ENCODE data around the gene FBXO42. TPM values are rescaled to one million over a fixed set of nuclear protein-coding genes. Genes with fewer than 3 reads are reported as not detected.

Gene FBXO42
- total and polyA plus RNA-seq, 2 donors (not counting 3 experiments of a cell fraction or from before 2014, with no cell fraction given): 16.3 to 20.4 TPM

GRCh38 chr1:16356867-16357266 is 4.6 kb upstream of the FBXO42 start:
- TF ChIP-seq, protein P1, sequence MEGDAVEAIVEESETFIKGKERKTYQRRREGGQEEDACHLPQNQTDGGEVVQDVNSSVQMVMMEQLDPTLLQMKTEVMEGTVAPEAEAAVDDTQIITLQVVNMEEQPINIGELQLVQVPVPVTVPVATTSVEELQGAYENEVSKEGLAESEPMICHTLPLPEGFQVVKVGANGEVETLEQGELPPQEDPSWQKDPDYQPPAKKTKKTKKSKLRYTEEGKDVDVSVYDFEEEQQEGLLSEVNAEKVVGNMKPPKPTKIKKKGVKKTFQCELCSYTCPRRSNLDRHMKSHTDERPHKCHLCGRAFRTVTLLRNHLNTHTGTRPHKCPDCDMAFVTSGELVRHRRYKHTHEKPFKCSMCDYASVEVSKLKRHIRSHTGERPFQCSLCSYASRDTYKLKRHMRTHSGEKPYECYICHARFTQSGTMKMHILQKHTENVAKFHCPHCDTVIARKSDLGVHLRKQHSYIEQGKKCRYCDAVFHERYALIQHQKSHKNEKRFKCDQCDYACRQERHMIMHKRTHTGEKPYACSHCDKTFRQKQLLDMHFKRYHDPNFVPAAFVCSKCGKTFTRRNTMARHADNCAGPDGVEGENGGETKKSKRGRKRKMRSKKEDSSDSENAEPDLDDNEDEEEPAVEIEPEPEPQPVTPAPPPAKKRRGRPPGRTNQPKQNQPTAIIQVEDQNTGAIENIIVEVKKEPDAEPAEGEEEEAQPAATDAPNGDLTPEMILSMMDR (IDR thresholded peaks at IDR 0.05; ENCODE audit: extremely low read depth in 1 of 2, insufficient read depth in 1 of 2, low read depth in 1 of 2, low read length in 2 of 2): no peak
- H3K79me2 ChIP-seq (ENCODE audit: control insufficient read depth, insufficient read depth, low read length): peaks cover under 1% of the 10 kb centered on the region
- H3K9me3 ChIP-seq (replicated peaks; ENCODE audit: control insufficient read depth, insufficient read depth, low read length): no peaks in the 10 kb centered on the region
- ChIA-PET CTCF (no interaction called here), POLR2A (interaction anchor here (0.7 kb wide), 1 partner anchor 550 kb away, joined by 5 read pairs; no protein-coding TSS in a partner anchor)
- no peak overlapping the region for H3K27ac ChIP-seq (ENCODE audit: insufficient read depth, low read depth, low read length)
- no peaks in the 10 kb centered on the region for H3K27me3 ChIP-seq (ENCODE audit: control insufficient read depth in 2 of 2, insufficient read depth in 2 of 2, low read length in 2 of 2)
- no peak for FAIRE-seq
- no peaks in the 10 kb centered on the region for H3K9me1 ChIP-seq (replicated peaks; ENCODE audit: control insufficient read depth, extremely low read depth, insufficient read depth, low read length)
- no peak overlapping the region for H2AFZ ChIP-seq (ENCODE audit: low read depth, low read length)
- no peak for DNase-seq (ENCODE audit: low read depth, low spot score)
- H3K36me3 ChIP-seq (ENCODE audit: control insufficient read depth in 2 of 2, extremely low read depth in 1 of 2, insufficient read depth in 2 of 2, low read length in 2 of 2): no peaks in the 10 kb centered on the region
- no peak overlapping the region for H3K4me2 ChIP-seq (ENCODE audit: insufficient read depth, low read length)
- no peak overlapping the region for H3K4me3 ChIP-seq (replicated peaks in 1 of 3; ENCODE audit: insufficient read depth in 1 of 3, low read depth in 1 of 3, low read length in 3 of 3)
- intact Hi-C loops (cut with micrococcal nuclease) (no loop called here), dilution Hi-C loops (cut with MboI; ENCODE audit: extremely low pct_ligation_motif_present, low sequenced_read_pairs) (no loop called here)
- H3K9ac ChIP-seq (replicated peaks; ENCODE audit: extremely low read depth, insufficient read depth, low read length): no peak overlapping the region
- BruUV-seq (replicated peaks): no TSS peak
- peaks cover 11% of the 10 kb centered on the region for H3K4me1 ChIP-seq (ENCODE audit: control insufficient read depth, extremely low read depth, insufficient read depth, low read length)
- H4K20me1 ChIP-seq (replicated peaks; ENCODE audit: control insufficient read depth, extremely low read depth, insufficient read depth, low read length): no peaks in the 10 kb centered on the region

DNA sequence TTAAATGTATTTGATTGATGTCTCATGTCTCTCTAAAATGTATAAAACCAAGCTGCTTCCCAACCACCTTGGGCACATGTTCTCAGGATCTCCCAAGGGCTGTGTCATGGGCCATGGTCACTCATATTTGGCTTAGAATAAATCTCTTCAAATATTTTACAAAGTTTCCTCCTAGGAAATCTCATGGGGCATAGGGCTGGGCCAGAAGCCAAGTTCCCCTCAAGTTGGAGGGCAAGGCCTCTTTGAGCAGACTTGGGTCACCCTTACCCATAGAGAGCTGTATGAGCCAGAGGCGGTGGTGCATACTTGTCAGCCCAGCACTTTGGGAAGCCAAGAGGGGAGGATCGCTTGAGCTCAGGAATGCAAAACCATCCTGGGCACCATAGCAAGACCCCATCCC is 2.3 kb upstream of the FBXO42 start:
- Histone ChIP-seq H3K9ac (replicated peaks; ENCODE audit: extremely low read depth, insufficient read depth, low read length) (no peak overlapping the region), H4K20me1 (replicated peaks; ENCODE audit: control insufficient read depth, extremely low read depth, insufficient read depth, low read length) (no peaks in the 10 kb centered on the region), H3K9me3 (replicated peaks; ENCODE audit: control insufficient read depth, insufficient read depth, low read length) (no peaks in the 10 kb centered on the region), H3K79me2 (ENCODE audit: control insufficient read depth, insufficient read depth, low read length) (peaks cover 23% of the 10 kb centered on the region), H3K27me3 (ENCODE audit: control insufficient read depth in 2 of 2, insufficient read depth in 2 of 2, low read length in 2 of 2) (no peaks in the 10 kb centered on the region), H3K4me1 (ENCODE audit: control insufficient read depth, extremely low read depth, insufficient read depth, low read length) (peaks cover 18% of the 10 kb centered on the region), H3K36me3 (ENCODE audit: control insufficient read depth in 2 of 2, extremely low read depth in 1 of 2, insufficient read depth in 2 of 2, low read length in 2 of 2) (no peaks in the 10 kb centered on the region), H3K27ac (ENCODE audit: insufficient read depth, low read depth, low read length) (no peak overlapping the region), H3K4me3 (replicated peaks in 1 of 3; ENCODE audit: insufficient read depth in 1 of 3, low read depth in 1 of 3, low read length in 3 of 3) (no peak overlapping the region), H3K4me2 (ENCODE audit: insufficient read depth, low read length) (no peak overlapping the region), H2AFZ (ENCODE audit: low read depth, low read length) (no peak overlapping the region), H3K9me1 (replicated peaks; ENCODE audit: control insufficient read depth, extremely low read depth, insufficient read depth, low read length) (no peaks in the 10 kb centered on the region)
- ChIA-PET POLR2A (no interaction called here), CTCF (interaction anchor here (1.0 to 6.3 kb wide), 5 partner anchors 8 to 275 kb away, joined by 3 to 76 read pairs (median 4); partner anchors contain the start of gene CPLANE2)
- BruUV-seq (replicated peaks): no TSS peak
- dilution Hi-C loops (cut with MboI; ENCODE audit: extremely low pct_ligation_motif_present, low sequenced_read_pairs) (no loop called here), intact Hi-C loops (cut with micrococcal nuclease) (loop anchor here (5.0 kb wide), 2 partner anchors 87 to 147 kb away; no protein-coding TSS in a partner anchor)
- FAIRE-seq (no peak), DNase-seq (ENCODE audit: low read depth, low spot score) (no peak)
- no peak for TF ChIP-seq POLR2A (IDR thresholded peaks at IDR 0.05; ENCODE audit: low read depth, low read length)

Measured in endothelial cell of umbilical vein (primary cell).